Liver (tissue), 9 donors: ENCODE measurements around the gene HHLA2. TPM values are rescaled to one million over a fixed set of nuclear protein-coding genes. Genes with fewer than 3 reads are reported as not detected.

Source experiments
- DNase-seq: peaks from one replicate; pipeline ENCODE4 v3.0.0-alpha.2; 2017; ENCODE audit warnings: low spot score
- H3K27ac ChIP-seq, 2 donors: one replicate each; pipeline ENCODE4 v1.7.0; 2013; ENCODE audit warnings: inconsistent platforms in 2 of 2, low read length in 2 of 2, control low read depth in 1 of 2, low read depth in 1 of 2, mild to moderate bottlenecking in 1 of 2
- H3K27me3 ChIP-seq, 4 donors: one replicate each; pipeline versions ENCODE4 v1.6.1 to v1.7.0; 2013; ENCODE audit warnings: low read length in 3 of 4, inconsistent platforms in 1 of 4, mild to moderate bottlenecking in 1 of 4, moderate library complexity in 1 of 4; ENCODE audit not compliant: control insufficient read depth in 4 of 4, insufficient read depth in 4 of 4
- H3K36me3 ChIP-seq, 4 donors: one replicate each; pipeline versions ENCODE4 v1.6.1 to v1.7.0; 2013; ENCODE audit warnings: low read length in 3 of 4, mild to moderate bottlenecking in 3 of 4, low read depth in 1 of 4, moderate library complexity in 1 of 4; ENCODE audit not compliant: control insufficient read depth in 4 of 4, insufficient read depth in 3 of 4
- H3K4me1 ChIP-seq, 4 donors: one replicate each; pipeline versions ENCODE4 v1.6.1 to v1.7.0; 2013; ENCODE audit warnings: low read length in 3 of 4, mild to moderate bottlenecking in 3 of 4, moderate library complexity in 1 of 4; ENCODE audit not compliant: control insufficient read depth in 4 of 4, insufficient read depth in 4 of 4
- H3K4me3 ChIP-seq, 3 donors: one replicate each; pipeline versions ENCODE4 v1.6.1 to v1.7.0; 2013; ENCODE audit warnings: low read length in 3 of 3, control low read depth in 1 of 3, low read depth in 1 of 3, mild to moderate bottlenecking in 1 of 3
- H3K9ac ChIP-seq, 2 donors: one replicate each; pipeline ENCODE4 v1.7.0; 2013; ENCODE audit warnings: low read length in 2 of 2, mild to moderate bottlenecking in 2 of 2, moderate library complexity in 2 of 2, control low read depth in 1 of 2, low read depth in 1 of 2
- H3K9me3 ChIP-seq, 4 donors: one replicate each; pipeline versions ENCODE4 v1.6.1 to v1.7.0; 2013; ENCODE audit warnings: low read length in 3 of 4; ENCODE audit not compliant: control insufficient read depth in 4 of 4
- ATF3 ChIP-seq: IDR thresholded peaks from 2 replicates; pipeline ENCODE4 v1.6.1; 2016; ENCODE audit warnings: antibody characterized with exemption
- EGR1 ChIP-seq, 2 donors: IDR thresholded peaks; 2 replicates each; pipeline ENCODE4 v1.6.1; 2016 to 2018; ENCODE audit warnings: antibody characterized with exemption in 2 of 2, low read depth in 2 of 2
- FOXA1 ChIP-seq: IDR thresholded peaks from 2 replicates; pipeline ENCODE4 v1.6.1; 2016; ENCODE audit warnings: antibody characterized with exemption
- FOXA2 ChIP-seq: IDR thresholded peaks from 2 replicates; pipeline ENCODE4 v1.6.1; 2016; ENCODE audit warnings: antibody characterized with exemption
- GABPA ChIP-seq, 2 donors: IDR thresholded peaks in 1 of 2; conservative IDR thresholded peaks in 1 of 2; 2 replicates each; pipeline ENCODE4 v1.6.1; 2016; ENCODE audit warnings: antibody characterized with exemption in 2 of 2, mild to moderate bottlenecking in 1 of 2, moderate library complexity in 1 of 2
- HNF4A ChIP-seq, 2 donors: conservative IDR thresholded peaks; 2 replicates each; pipeline ENCODE4 v1.6.1; 2016; ENCODE audit warnings: antibody characterized with exemption in 2 of 2, mild to moderate bottlenecking in 2 of 2
- HNF4G ChIP-seq: IDR thresholded peaks from 2 replicates; pipeline ENCODE4 v1.6.1; 2016; ENCODE audit warnings: antibody characterized with exemption
- NR2F2 ChIP-seq: IDR thresholded peaks from 2 replicates; pipeline ENCODE4 v1.6.1; 2016; ENCODE audit warnings: antibody characterized with exemption
- RAD21 ChIP-seq, 2 donors: IDR thresholded peaks; 2 replicates each; pipeline ENCODE4 v1.6.1; 2016; ENCODE audit warnings: antibody characterized with exemption in 2 of 2, mild to moderate bottlenecking in 2 of 2
- REST ChIP-seq: IDR thresholded peaks from 2 replicates; pipeline ENCODE4 v1.6.1; 2016; ENCODE audit warnings: antibody characterized with exemption, mild to moderate bottlenecking
- RXRA ChIP-seq, 2 donors: IDR thresholded peaks; 2 replicates each; pipeline ENCODE4 v1.6.1; 2017 to 2018; ENCODE audit warnings: antibody characterized with exemption in 2 of 2, mild to moderate bottlenecking in 1 of 2
- SP1 ChIP-seq: IDR thresholded peaks from 2 replicates; pipeline ENCODE4 v1.6.1; 2018; ENCODE audit warnings: antibody characterized with exemption, mild to moderate bottlenecking
- TAF1 ChIP-seq: conservative IDR thresholded peaks from 2 replicates; pipeline ENCODE4 v1.6.1; 2016; ENCODE audit warnings: antibody characterized with exemption, mild to moderate bottlenecking
- ZBTB33 ChIP-seq: IDR thresholded peaks from 2 replicates; pipeline ENCODE4 v1.6.1; 2016; ENCODE audit warnings: antibody characterized with exemption
- WGBS: extraction: QIAGEN DNeasy Blood & Tissue Kit; methylation state at CpG from one replicate; pipeline ENCODE4 v1.1.7; 2013; 5-methylcytosine and 5-hydroxymethylcytosine counted together
- polyA plus RNA-seq, 2 donors: library from polyadenylated mRNA; stranded (reverse) in 1 of 2; unstranded in 1 of 2; fragments of 200-250 nt in 1 of 2; fragments of >200 nt in 1 of 2; fragmentation: Nextera tagmentation in 1 of 2; extraction: Ambion mirVana in 1 of 2; gene quantifications; one replicate each; pipeline versions ENCODE4 v1.2.1 to v1.2.3, GENCODE V29; 2013 to 2015
- total RNA-seq, 2 donors: library from RNA; depleted of rRNA; stranded (reverse); fragments of >200 nt; gene quantifications; one replicate each; pipeline ENCODE4 v1.2.3, GENCODE V29; 2014
- TF ChIP-seq, protein P1 (sequence below): IDR thresholded peaks from 2 replicates; pipeline ENCODE4 v1.6.1; 2016; ENCODE audit warnings: antibody characterized with exemption
- donor health status: healthy.
- donor health status: healthy.
- donor health status: healthy.
- donor health status: healthy.
- donor health status: healthy.

The HHLA2 gene
- total and polyA plus RNA-seq, 4 donors = 0.07 to 0.14 TPM; not detected in 2

DNA sequence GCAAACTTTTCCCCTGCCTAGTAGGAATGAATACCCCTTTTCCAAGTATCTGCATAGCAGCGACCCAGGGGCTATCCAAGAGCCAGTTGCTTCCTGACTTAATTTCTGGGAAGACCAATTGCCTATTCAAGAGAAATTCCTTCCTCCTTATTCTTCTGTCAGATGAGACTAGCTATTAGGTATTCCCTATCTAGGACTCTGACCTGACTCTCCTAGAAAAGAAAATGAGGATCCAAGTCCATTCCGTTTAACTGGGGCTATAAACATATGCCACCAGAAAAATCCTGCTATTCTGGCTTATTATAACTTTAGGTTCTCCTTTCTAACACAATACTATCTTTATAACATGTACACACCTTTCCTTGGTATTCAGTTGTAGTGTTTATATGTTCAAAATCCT lies 1.7 kb downstream of the HHLA2 start:
- no peaks in the 10 kb centered on the region for H3K9me3 ChIP-seq

GRCh38 chr3:108300103-108300849 lies 3.9 kb downstream of the HHLA2 start:
- H3K36me3 ChIP-seq = no peaks in the 10 kb centered on the region
- no peak overlapping the region for H3K4me3 ChIP-seq
- H3K9me3 ChIP-seq = no peaks in the 10 kb centered on the region
- no peak for DNase-seq
- no peaks in the 10 kb centered on the region for H3K27me3 ChIP-seq
- H3K4me1 ChIP-seq = peaks cover 0 to 10% (median 5%) of the 10 kb centered on the region in 4 donors
- 83% methylated on average over 9 of the region's 9 CpGs for WGBS
- no peak overlapping the region for H3K9ac ChIP-seq
- no peak overlapping the region for H3K27ac ChIP-seq
- TF ChIP-seq RXRA (IDR thresholded peaks at IDR 0.05) = no peak
- no peak for TF ChIP-seq EGR1 (IDR thresholded peaks at IDR 0.05; ENCODE audit: low read depth in 2 of 2)
- no peak for TF ChIP-seq ZBTB33
- no peak for TF ChIP-seq RAD21 (IDR thresholded peaks at IDR 0.05)
- TF ChIP-seq HNF4A (conservative IDR thresholded peaks at IDR 0.05) = no peak
- no peak for TF ChIP-seq NR2F2
- no peak for TF ChIP-seq GABPA (IDR thresholded peaks at IDR 0.05 in 1 of 2, conservative IDR thresholded peaks at IDR 0.05 in 1 of 2)
- no peak for TF ChIP-seq ATF3
- no peak for TF ChIP-seq FOXA1
- no peak for TF ChIP-seq REST
- TF ChIP-seq, protein P1, sequence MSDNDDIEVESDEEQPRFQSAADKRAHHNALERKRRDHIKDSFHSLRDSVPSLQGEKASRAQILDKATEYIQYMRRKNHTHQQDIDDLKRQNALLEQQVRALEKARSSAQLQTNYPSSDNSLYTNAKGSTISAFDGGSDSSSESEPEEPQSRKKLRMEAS = no peak
- TF ChIP-seq TAF1 = no peak

More for the DNA sequence above, 1.7 kb downstream of the HHLA2 start:
- Histone ChIP-seq H3K36me3 (no peaks in the 10 kb centered on the region), H3K4me1 (peaks cover 0 to 10% (median 5%) of the 10 kb centered on the region in 4 donors), H3K9ac (no peak overlapping the region), H3K27ac (no peak overlapping the region), H3K27me3 (no peaks in the 10 kb centered on the region), H3K4me3 (no peak overlapping the region)
- TF ChIP-seq RXRA (IDR thresholded peaks at IDR 0.05) (no peak), ATF3 (no peak), REST (no peak), FOXA2 (no peak), NR2F2 (no peak), GABPA (IDR thresholded peaks at IDR 0.05 in 1 of 2, conservative IDR thresholded peaks at IDR 0.05 in 1 of 2) (no peak), SP1 (no peak), RAD21 (IDR thresholded peaks at IDR 0.05) (no peak), HNF4A (conservative IDR thresholded peaks at IDR 0.05) (no peak), HNF4G (no peak)
- TF ChIP-seq, protein P1 = no peak
- DNase-seq = no peak
- WGBS = 36% methylated on average over 2 of the region's 2 CpGs
